ENCODE measurements around the gene TMEM147.

TMEM147 gene

GRCh38 chr19:35539850-35540249 lies 5.6 kb upstream of the TMEM147 start:
- H3K4me2 ChIP-seq (ENCODE audit: low read length) = no peak overlapping the region
- no peak for DNase-seq
- H3K18ac ChIP-seq (ENCODE audit: low read length) = no peak overlapping the region
- H2BK12ac ChIP-seq (ENCODE audit: low read length) = no peak overlapping the region
- no peak overlapping the region for H4K91ac ChIP-seq (ENCODE audit: low read depth, low read length)
- H2BK5ac ChIP-seq (ENCODE audit: low read depth, low read length, poor library complexity) = no peak overlapping the region
- no CpG with 5 or more reads among the region's 12 CpGs for WGBS (ENCODE audit: extremely low coverage, insufficient coverage, insufficient read length)
- no peak overlapping the region for H3K9ac ChIP-seq (ENCODE audit: low read length)
- no peak overlapping the region for H3K14ac ChIP-seq (ENCODE audit: low read length)
- H3K23ac ChIP-seq (ENCODE audit: low read length) = no peak overlapping the region
- no peak overlapping the region for H3K27ac ChIP-seq (ENCODE audit: low read depth, low read length)
- no peak overlapping the region for H4K12ac ChIP-seq (ENCODE audit: low read depth, low read length)
- no peak overlapping the region for H3K4me3 ChIP-seq (ENCODE audit: low read depth, low read length)
- no peak overlapping the region for H3K4ac ChIP-seq (ENCODE audit: low read depth, low read length)
- H3K4me1 ChIP-seq (ENCODE audit: control insufficient read depth in 1 of 2, insufficient read depth in 2 of 2, low read length in 2 of 2) = peaks cover 5 to 6% of the 10 kb centered on the region in 2 experiments
- no peak overlapping the region for H2AK5ac ChIP-seq (ENCODE audit: low read length)
- H2BK120ac ChIP-seq (ENCODE audit: insufficient read depth, low read length, poor library complexity) = no peak overlapping the region
- no peaks in the 10 kb centered on the region for H3K27me3 ChIP-seq (ENCODE audit: insufficient read depth, low read length)
- peaks cover 7 to 12% of the 10 kb centered on the region in 2 experiments for H3K36me3 ChIP-seq (ENCODE audit: control insufficient read depth in 1 of 2, insufficient read depth in 2 of 2, low read length in 2 of 2)
- H4K8ac ChIP-seq (ENCODE audit: low read depth, low read length) = no peak overlapping the region
- no peaks in the 10 kb centered on the region for H3K79me1 ChIP-seq (ENCODE audit: low read length)
- no peaks in the 10 kb centered on the region for H3K9me3 ChIP-seq (ENCODE audit: insufficient read depth, low read depth, low read length)
- no peak overlapping the region for H2AFZ ChIP-seq (ENCODE audit: insufficient read depth, low read length, poor library complexity)
- peaks cover under 1% of the 10 kb centered on the region for H3K79me2 ChIP-seq (ENCODE audit: control insufficient read depth, insufficient read depth, low read length, poor library complexity)

GRCh38 chr19:35540356-35540927 lies 5.0 kb upstream of the TMEM147 start:
- no peak for DNase-seq
- no peak overlapping the region for H4K91ac ChIP-seq (ENCODE audit: low read depth, low read length)

GRCh38 chr19:35542209-35542608 lies 3.2 kb upstream of the TMEM147 start:
- Histone ChIP-seq H2BK12ac (ENCODE audit: low read length) (no peak overlapping the region), H2BK5ac (ENCODE audit: low read depth, low read length, poor library complexity) (no peak overlapping the region), H3K79me1 (ENCODE audit: low read length) (peaks cover 7% of the 10 kb centered on the region), H3K36me3 (ENCODE audit: control insufficient read depth in 1 of 2, insufficient read depth in 2 of 2, low read length in 2 of 2) (peaks cover 10 to 15% of the 10 kb centered on the region in 2 experiments), H4K8ac (ENCODE audit: low read depth, low read length) (no peak overlapping the region), H3K4me1 (ENCODE audit: control insufficient read depth in 1 of 2, insufficient read depth in 2 of 2, low read length in 2 of 2) (peaks cover 9 to 12% of the 10 kb centered on the region in 2 experiments), H3K9ac (ENCODE audit: low read length) (no peak overlapping the region), H3K27me3 (ENCODE audit: insufficient read depth, low read length) (no peaks in the 10 kb centered on the region), H3K18ac (ENCODE audit: low read length) (no peak overlapping the region), H2BK120ac (ENCODE audit: insufficient read depth, low read length, poor library complexity) (no peak overlapping the region), H3K4me3 (ENCODE audit: low read depth, low read length) (no peak overlapping the region), H3K79me2 (ENCODE audit: control insufficient read depth, insufficient read depth, low read length, poor library complexity) (peaks cover 7% of the 10 kb centered on the region), H4K12ac (ENCODE audit: low read depth, low read length) (no peak overlapping the region), H3K4me2 (ENCODE audit: low read length) (no peak overlapping the region), H3K23ac (ENCODE audit: low read length) (no peak overlapping the region), H3K4ac (ENCODE audit: low read depth, low read length) (no peak overlapping the region), H3K27ac (ENCODE audit: low read depth, low read length) (no peak overlapping the region), H4K91ac (ENCODE audit: low read depth, low read length) (no peak overlapping the region), H2AK5ac (ENCODE audit: low read length) (no peak overlapping the region), H2AFZ (ENCODE audit: insufficient read depth, low read length, poor library complexity) (no peak overlapping the region), H3K9me3 (ENCODE audit: insufficient read depth, low read depth, low read length) (no peaks in the 10 kb centered on the region), H3K14ac (ENCODE audit: low read length) (no peak overlapping the region)
- no CpG with 5 or more reads among the region's 11 CpGs for WGBS (ENCODE audit: extremely low coverage, insufficient coverage, insufficient read length)
- no peak for DNase-seq

More at GRCh38 chr19:35540356-35540927, 5.0 kb upstream of the TMEM147 start:
- Histone ChIP-seq H3K36me3 (ENCODE audit: control insufficient read depth in 1 of 2, insufficient read depth in 2 of 2, low read length in 2 of 2) (peaks cover 7 to 12% of the 10 kb centered on the region in 2 experiments), H4K8ac (ENCODE audit: low read depth, low read length) (no peak overlapping the region), H3K9ac (ENCODE audit: low read length) (no peak overlapping the region), H2BK120ac (ENCODE audit: insufficient read depth, low read length, poor library complexity) (no peak overlapping the region), H3K9me3 (ENCODE audit: insufficient read depth, low read depth, low read length) (no peaks in the 10 kb centered on the region), H4K12ac (ENCODE audit: low read depth, low read length) (no peak overlapping the region), H2AK5ac (ENCODE audit: low read length) (no peak overlapping the region), H2BK12ac (ENCODE audit: low read length) (no peak overlapping the region), H2AFZ (ENCODE audit: insufficient read depth, low read length, poor library complexity) (no peak overlapping the region), H3K79me1 (ENCODE audit: low read length) (peaks cover 4% of the 10 kb centered on the region), H2BK5ac (ENCODE audit: low read depth, low read length, poor library complexity) (no peak overlapping the region), H3K18ac (ENCODE audit: low read length) (no peak overlapping the region), H3K27ac (ENCODE audit: low read depth, low read length) (no peak overlapping the region), H3K14ac (ENCODE audit: low read length) (no peak overlapping the region), H3K79me2 (ENCODE audit: control insufficient read depth, insufficient read depth, low read length, poor library complexity) (peaks cover 4% of the 10 kb centered on the region), H3K4me2 (ENCODE audit: low read length) (no peak overlapping the region), H3K27me3 (ENCODE audit: insufficient read depth, low read length) (no peaks in the 10 kb centered on the region), H3K23ac (ENCODE audit: low read length) (no peak overlapping the region), H3K4me1 (ENCODE audit: control insufficient read depth in 1 of 2, insufficient read depth in 2 of 2, low read length in 2 of 2) (peaks cover 5 to 7% of the 10 kb centered on the region in 2 experiments), H3K4me3 (ENCODE audit: low read depth, low read length) (no peak overlapping the region), H3K4ac (ENCODE audit: low read depth, low read length) (no peak overlapping the region)
- no CpG with 5 or more reads among the region's 7 CpGs for WGBS (ENCODE audit: extremely low coverage, insufficient coverage, insufficient read length)

GRCh38 chr19:35543280-35544109 lies 1.9 kb upstream of the TMEM147 start:
- Histone ChIP-seq H3K4me2 (ENCODE audit: low read length) (no peak overlapping the region), H3K27me3 (ENCODE audit: insufficient read depth, low read length) (no peaks in the 10 kb centered on the region), H4K8ac (ENCODE audit: low read depth, low read length) (no peak overlapping the region), H3K23ac (ENCODE audit: low read length) (no peak overlapping the region), H3K4ac (ENCODE audit: low read depth, low read length) (no peak overlapping the region), H3K4me1 (ENCODE audit: control insufficient read depth in 1 of 2, insufficient read depth in 2 of 2, low read length in 2 of 2) (peaks cover 9 to 15% of the 10 kb centered on the region in 2 experiments), H3K18ac (ENCODE audit: low read length) (no peak overlapping the region), H3K9ac (ENCODE audit: low read length) (no peak overlapping the region), H3K79me1 (ENCODE audit: low read length) (peaks cover 7% of the 10 kb centered on the region), H3K9me3 (ENCODE audit: insufficient read depth, low read depth, low read length) (no peaks in the 10 kb centered on the region), H3K4me3 (ENCODE audit: low read depth, low read length) (no peak overlapping the region), H4K12ac (ENCODE audit: low read depth, low read length) (no peak overlapping the region), H2BK120ac (ENCODE audit: insufficient read depth, low read length, poor library complexity) (no peak overlapping the region), H2BK5ac (ENCODE audit: low read depth, low read length, poor library complexity) (no peak overlapping the region), H3K14ac (ENCODE audit: low read length) (no peak overlapping the region), H4K91ac (ENCODE audit: low read depth, low read length) (no peak overlapping the region), H2AFZ (ENCODE audit: insufficient read depth, low read length, poor library complexity) (no peak overlapping the region), H3K36me3 (ENCODE audit: control insufficient read depth in 1 of 2, insufficient read depth in 2 of 2, low read length in 2 of 2) (peaks cover 11 to 19% of the 10 kb centered on the region in 2 experiments), H2AK5ac (ENCODE audit: low read length) (no peak overlapping the region), H3K27ac (ENCODE audit: low read depth, low read length) (no peak overlapping the region), H2BK12ac (ENCODE audit: low read length) (no peak overlapping the region), H3K79me2 (ENCODE audit: control insufficient read depth, insufficient read depth, low read length, poor library complexity) (peaks cover 7% of the 10 kb centered on the region)
- no peak for DNase-seq
- WGBS (ENCODE audit: extremely low coverage, insufficient coverage, insufficient read length) = no CpG with 5 or more reads among the region's 15 CpGs
